HCT116 (cell line): ENCODE measurements around the gene SIDT1. TPM values are rescaled to one million over a fixed set of nuclear protein-coding genes. Genes with fewer than 3 reads are reported as not detected.

Experiments
- ATAC-seq: fragments of 200-7000 bp; cut with Tn5 transposase; 2 replicates; pipeline ENCODE4 v1.9.1; 2020; ENCODE audit warnings: mild to moderate bottlenecking, moderate library complexity
- BruUV-seq: library from RNA; stranded (reverse); fragments of 400-500 nt; replicated peaks from 2 replicates; lab custom pipeline; 2021; lab: Mats Ljungman, UMichigan
- CTCF ChIA-PET: fragments of 300-600 bp; sonication (Branson Sonifier 250); formaldehyde crosslinking; loops from one replicate; lab custom pipeline; 2021; ENCODE audit warnings: antibody characterized with exemption; lab: Charles Lee
- POLR2A ChIA-PET: fragments of 300-600, 350-600 bp; sonication (Branson Sonifier 250); formaldehyde crosslinking; loops from one replicate; lab custom pipeline; 2021; ENCODE audit warnings: antibody characterized with exemption; lab: Charles Lee
- RAD21 ChIA-PET, 2 experiments: fragments of 300-600 bp; sonication (Branson Sonifier 250); formaldehyde crosslinking; loops; one replicate each; lab custom pipeline; 2023; ENCODE audit warnings: low total read pairs in 2 of 2; ENCODE audit not compliant: uncharacterized antibody in 2 of 2, unreplicated experiment in 2 of 2, low non-redundant PET in 1 of 2; lab: Charles Lee
- DNase-seq: peaks from one replicate; pipeline ENCODE4 v3.0.0-alpha.2; 2010; ENCODE audit warnings: low read depth, low spot score
- H2AFZ ChIP-seq: fragments of 200-600 bp; shearing (Covaris generic), sonication (generic); 2 replicates; pipeline ENCODE4 v1.6.1; 2017; ENCODE audit warnings: low read depth, mixed run types, mixed read lengths, antibody characterized with exemption, low read length; ENCODE audit not compliant: poor library complexity, severe bottlenecking
- H3K27ac ChIP-seq: 2 replicates; pipeline ENCODE4 v1.5.1; 2012; ENCODE audit warnings: low read depth, low read length
- H3K27me3 ChIP-seq: fragments of 200-600 bp; sonication (generic); 2 replicates; pipeline ENCODE4 v1.6.1; 2016; ENCODE audit warnings: mixed run types, low read length, mixed read lengths; ENCODE audit not compliant: insufficient read depth
- H3K36me3 ChIP-seq, 2 experiments: fragments of 200-500 bp in 1 of 2; fragments of 200-600 bp in 1 of 2; sonication (Bioruptor generic) in 1 of 2; sonication (generic) in 1 of 2; 2 replicates each; pipeline versions ENCODE4 v1.5.1 to v1.6.1; 2014 to 2016; ENCODE audit warnings: low read length in 2 of 2, inconsistent platforms in 1 of 2, mixed read lengths in 1 of 2, mixed run types in 1 of 2; ENCODE audit not compliant: insufficient read depth in 2 of 2, control insufficient read depth in 1 of 2
- H3K4me1 ChIP-seq, 2 experiments: fragments of 200-600 bp in 1 of 2; sonication (generic) in 1 of 2; 2 replicates each; pipeline versions ENCODE4 v1.5.1 to v1.6.1; 2012 to 2017; ENCODE audit warnings: low read length in 2 of 2, inconsistent platforms in 1 of 2, mild to moderate bottlenecking in 1 of 2, mixed read lengths in 1 of 2, mixed run types in 1 of 2, moderate library complexity in 1 of 2; ENCODE audit not compliant: insufficient read depth in 2 of 2, control insufficient read depth in 1 of 2
- H3K4me2 ChIP-seq: fragments of 200-600 bp; sonication (generic); 2 replicates; pipeline ENCODE4 v1.6.1; 2017; ENCODE audit warnings: mixed run types, low read length, mixed read lengths
- H3K4me3 ChIP-seq, 2 experiments: fragments of 200-600 bp in 1 of 2; sonication (generic) in 1 of 2; replicated peaks in 1 of 2; 2 replicates each; pipeline ENCODE4 v1.5.1; 2011 to 2016; ENCODE audit warnings: low read length in 2 of 2, control low read depth in 1 of 2, low read depth in 1 of 2, mild to moderate bottlenecking in 1 of 2, mixed read lengths in 1 of 2, mixed run types in 1 of 2
- H3K79me2 ChIP-seq: fragments of 200-600 bp; sonication (generic); 2 replicates; pipeline ENCODE4 v1.6.1; 2017; ENCODE audit warnings: mild to moderate bottlenecking, mixed run types, low read length, moderate library complexity, mixed read lengths; ENCODE audit not compliant: insufficient read depth
- H3K9ac ChIP-seq: fragments of 200-600 bp; sonication (generic); 2 replicates; pipeline ENCODE4 v1.6.1; 2016; ENCODE audit warnings: low read length, mixed read lengths
- H3K9me2 ChIP-seq: fragments of 200-600 bp; sonication (generic), shearing (Covaris generic); 2 replicates; pipeline ENCODE4 v1.6.1; 2017; ENCODE audit warnings: mixed run types, mild to moderate bottlenecking, moderate library complexity; ENCODE audit not compliant: insufficient read depth
- H3K9me3 ChIP-seq, 2 experiments: fragments of 200-500 bp in 1 of 2; fragments of 200-600 bp in 1 of 2; sonication (Bioruptor generic) in 1 of 2; sonication (generic) in 1 of 2; 2 replicates each; pipeline ENCODE4 v1.6.1; 2014 to 2017; ENCODE audit warnings: low read length in 2 of 2, mixed read lengths in 2 of 2, inconsistent platforms in 1 of 2, low read depth in 1 of 2, mild to moderate bottlenecking in 1 of 2, mixed run types in 1 of 2, moderate library complexity in 1 of 2; ENCODE audit not compliant: control insufficient read depth in 1 of 2, insufficient read depth in 1 of 2
- H4K20me1 ChIP-seq: fragments of 200-600 bp; sonication (generic), shearing (Covaris generic); 2 replicates; pipeline ENCODE4 v1.6.1; 2017; ENCODE audit warnings: mixed run types, mild to moderate bottlenecking, moderate library complexity; ENCODE audit not compliant: insufficient read depth
- EZH2 ChIP-seq: fragments of 200-600 bp; sonication (generic); IDR thresholded peaks from 2 replicates; pipeline ENCODE4 v1.6.1; 2017; ENCODE audit warnings: antibody characterized with exemption, mixed run types
- EZH2phosphoT487 ChIP-seq: fragments of 200-600 bp; IDR thresholded peaks from 2 replicates; pipeline ENCODE4 v1.6.1; 2018; ENCODE audit warnings: antibody characterized with exemption, borderline replicate concordance
- JUND ChIP-seq: IDR thresholded peaks from 2 replicates; pipeline ENCODE4 v1.6.1; 2012
- MAX ChIP-seq: IDR thresholded peaks from 2 replicates; pipeline ENCODE4 v1.6.1; 2012
- POLR2AphosphoS5 ChIP-seq: IDR thresholded peaks from 2 replicates; pipeline ENCODE4 v1.6.1; 2011; ENCODE audit warnings: mild to moderate bottlenecking, low read depth, low read length, moderate library complexity
- REST ChIP-seq: IDR thresholded peaks from 2 replicates; pipeline ENCODE4 v1.6.1; 2012; ENCODE audit warnings: low read depth
- SIN3A ChIP-seq: IDR thresholded peaks from 2 replicates; pipeline ENCODE4 v1.6.1; 2012; ENCODE audit warnings: low read depth
- SRF ChIP-seq: IDR thresholded peaks from 2 replicates; pipeline ENCODE4 v1.6.1; 2012; ENCODE audit warnings: low read depth
- YY1 ChIP-seq: IDR thresholded peaks from 2 replicates; pipeline ENCODE4 v1.6.1; 2011; ENCODE audit warnings: low read length, low read depth, moderate library complexity, mild to moderate bottlenecking; ENCODE audit not compliant: insufficient replicate concordance; ENCODE audit errors: extremely low read depth
- intact Hi-C: fragments of 100-400 bp; cut with micrococcal nuclease; formaldehyde crosslinking; loops from 2 replicates; pipeline ENCODE4 v1.10.0; 2022
- total RNA-seq: library from RNA; stranded (reverse); gene quantifications from one replicate; pipeline ENCODE4 v1.2.1, GENCODE V29; 2021; ENCODE audit not compliant: unreplicated experiment

SIDT1 gene
- total RNA-seq, 1 experiment from 2014 or later, result not detected

- POLR2A ChIA-PET, result no interaction called here
- H3K9me3 ChIP-seq, result no peaks in the 10 kb centered on the region
- intact Hi-C loops, result loop anchor here (5.0 to 10.0 kb wide), 3 partner anchors 334 to 984 kb away; partner anchors contain the start of gene CCDC80
- RAD21 ChIA-PET, result no interaction called here
- no peak overlapping the region for H3K4me3 ChIP-seq
- no peak overlapping the region for H3K4me2 ChIP-seq
- no peaks in the 10 kb centered on the region for H3K27me3 ChIP-seq
- CTCF ChIA-PET, result no interaction called here
- no peaks in the 10 kb centered on the region for H4K20me1 ChIP-seq
- no peak for DNase-seq
- no peak for TF ChIP-seq YY1
- TF ChIP-seq POLR2AphosphoS5, result no peak
- TF ChIP-seq EZH2, result no peak
- no peak for TF ChIP-seq JUND
- no peak for TF ChIP-seq SRF
- TF ChIP-seq EZH2phosphoT487, result no peak
- no peak for TF ChIP-seq MAX
- TF ChIP-seq SIN3A, result no peak
- no peak for TF ChIP-seq REST
- no peaks in the 10 kb centered on the region for H3K36me3 ChIP-seq
- no peak for ATAC-seq
- no peaks in the 10 kb centered on the region for H3K79me2 ChIP-seq
- no peaks in the 10 kb centered on the region for H3K9me2 ChIP-seq
- no peak overlapping the region for H2AFZ ChIP-seq
- peaks cover 0 to 9% of the 10 kb centered on the region in 2 experiments; a peak in 1 of 4 replicates for H3K4me1 ChIP-seq
- no peak overlapping the region for H3K27ac ChIP-seq
- no peak overlapping the region for H3K9ac ChIP-seq
- no TSS peak for BruUV-seq
Measured at GRCh38 chr3:113628316-113628715, 96.0 kb downstream of the SIDT1 start.
